Liver (tissue), 3 donors: Measurements from ENCODE around the gene RAVER1.
A peak's percentile ranks its signal among the peaks of the same experiment; 100 is the strongest.

Experiments used
- ATF3 ChIP-seq: IDR thresholded peaks from 2 replicates; pipeline ENCODE4 v1.6.1; 2016; ENCODE audit warnings: antibody characterized with exemption
- CTCF ChIP-seq: fragments of 150-350 bp; IDR thresholded peaks from 2 replicates; pipeline ENCODE4 v1.5.1; 2017; ENCODE audit warnings: improper control_type of control experiment, low read depth, low read length; ENCODE audit not compliant: missing input control
- EGR1 ChIP-seq, 2 donors: IDR thresholded peaks; 2 replicates each; pipeline ENCODE4 v1.6.1; 2016 to 2018; ENCODE audit warnings: antibody characterized with exemption in 2 of 2, low read depth in 2 of 2
- GABPA ChIP-seq, 2 donors: IDR thresholded peaks in 1 of 2; conservative IDR thresholded peaks in 1 of 2; 2 replicates each; pipeline ENCODE4 v1.6.1; 2016; ENCODE audit warnings: antibody characterized with exemption in 2 of 2, mild to moderate bottlenecking in 1 of 2, moderate library complexity in 1 of 2
- HNF4A ChIP-seq, 2 donors: conservative IDR thresholded peaks; 2 replicates each; pipeline ENCODE4 v1.6.1; 2016; ENCODE audit warnings: antibody characterized with exemption in 2 of 2, mild to moderate bottlenecking in 2 of 2
- HNF4G ChIP-seq: IDR thresholded peaks from 2 replicates; pipeline ENCODE4 v1.6.1; 2016; ENCODE audit warnings: antibody characterized with exemption
- JUND ChIP-seq, 2 donors: IDR thresholded peaks; 2 replicates each; pipeline ENCODE4 v1.6.1; 2016; ENCODE audit warnings: antibody characterized with exemption in 2 of 2
- MAX ChIP-seq: IDR thresholded peaks from 2 replicates; pipeline ENCODE4 v1.6.1; 2016; ENCODE audit warnings: antibody characterized with exemption
- NR2F2 ChIP-seq: IDR thresholded peaks from 2 replicates; pipeline ENCODE4 v1.6.1; 2016; ENCODE audit warnings: antibody characterized with exemption
- RAD21 ChIP-seq, 2 donors: IDR thresholded peaks; 2 replicates each; pipeline ENCODE4 v1.6.1; 2016; ENCODE audit warnings: antibody characterized with exemption in 2 of 2, mild to moderate bottlenecking in 2 of 2
- RXRA ChIP-seq, 2 donors: IDR thresholded peaks; 2 replicates each; pipeline ENCODE4 v1.6.1; 2017 to 2018; ENCODE audit warnings: antibody characterized with exemption in 2 of 2, mild to moderate bottlenecking in 1 of 2
- SP1 ChIP-seq: IDR thresholded peaks from 2 replicates; pipeline ENCODE4 v1.6.1; 2018; ENCODE audit warnings: antibody characterized with exemption, mild to moderate bottlenecking
- TAF1 ChIP-seq: conservative IDR thresholded peaks from 2 replicates; pipeline ENCODE4 v1.6.1; 2016; ENCODE audit warnings: antibody characterized with exemption, mild to moderate bottlenecking
- TF ChIP-seq, protein P1 (sequence below): IDR thresholded peaks from 2 replicates; pipeline ENCODE4 v1.6.1; 2016; ENCODE audit warnings: antibody characterized with exemption, mild to moderate bottlenecking
- donor health status: healthy.
- donor health status: healthy.

- TF ChIP-seq CTCF (no peak), NR2F2 (no peak), HNF4A (conservative IDR thresholded peaks at IDR 0.05) (no peak), RAD21 (IDR thresholded peaks at IDR 0.05) (no peak), RXRA (IDR thresholded peaks at IDR 0.05) (no peak), MAX (no peak), SP1 (no peak), GABPA (IDR thresholded peaks at IDR 0.05 in 1 of 2, conservative IDR thresholded peaks at IDR 0.05 in 1 of 2) (no peak), JUND (IDR thresholded peaks at IDR 0.05) (no peak), ATF3 (no peak), TAF1 (no peak), EGR1 (IDR thresholded peaks at IDR 0.05; ENCODE audit: low read depth in 2 of 2) (no peak), HNF4G (no peak)
- TF ChIP-seq, protein P1, sequence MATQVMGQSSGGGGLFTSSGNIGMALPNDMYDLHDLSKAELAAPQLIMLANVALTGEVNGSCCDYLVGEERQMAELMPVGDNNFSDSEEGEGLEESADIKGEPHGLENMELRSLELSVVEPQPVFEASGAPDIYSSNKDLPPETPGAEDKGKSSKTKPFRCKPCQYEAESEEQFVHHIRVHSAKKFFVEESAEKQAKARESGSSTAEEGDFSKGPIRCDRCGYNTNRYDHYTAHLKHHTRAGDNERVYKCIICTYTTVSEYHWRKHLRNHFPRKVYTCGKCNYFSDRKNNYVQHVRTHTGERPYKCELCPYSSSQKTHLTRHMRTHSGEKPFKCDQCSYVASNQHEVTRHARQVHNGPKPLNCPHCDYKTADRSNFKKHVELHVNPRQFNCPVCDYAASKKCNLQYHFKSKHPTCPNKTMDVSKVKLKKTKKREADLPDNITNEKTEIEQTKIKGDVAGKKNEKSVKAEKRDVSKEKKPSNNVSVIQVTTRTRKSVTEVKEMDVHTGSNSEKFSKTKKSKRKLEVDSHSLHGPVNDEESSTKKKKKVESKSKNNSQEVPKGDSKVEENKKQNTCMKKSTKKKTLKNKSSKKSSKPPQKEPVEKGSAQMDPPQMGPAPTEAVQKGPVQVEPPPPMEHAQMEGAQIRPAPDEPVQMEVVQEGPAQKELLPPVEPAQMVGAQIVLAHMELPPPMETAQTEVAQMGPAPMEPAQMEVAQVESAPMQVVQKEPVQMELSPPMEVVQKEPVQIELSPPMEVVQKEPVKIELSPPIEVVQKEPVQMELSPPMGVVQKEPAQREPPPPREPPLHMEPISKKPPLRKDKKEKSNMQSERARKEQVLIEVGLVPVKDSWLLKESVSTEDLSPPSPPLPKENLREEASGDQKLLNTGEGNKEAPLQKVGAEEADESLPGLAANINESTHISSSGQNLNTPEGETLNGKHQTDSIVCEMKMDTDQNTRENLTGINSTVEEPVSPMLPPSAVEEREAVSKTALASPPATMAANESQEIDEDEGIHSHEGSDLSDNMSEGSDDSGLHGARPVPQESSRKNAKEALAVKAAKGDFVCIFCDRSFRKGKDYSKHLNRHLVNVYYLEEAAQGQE: peak; percentile 30
Measured at GRCh38 chr19:10332158-10332964, 968 bp downstream of the RAVER1 start.
